GM12865 (cell line): ENCODE results near the gene PRDM16.

Experiments used
- DNase-seq: peaks from one replicate; pipeline ENCODE4 v3.0.0; 2010; ENCODE audit warnings: low read depth
- H3K4me3 ChIP-seq: 2 replicates; pipeline ENCODE4 v1.5.1; 2011; ENCODE audit warnings: mild to moderate bottlenecking, low read depth, low read length, control low read depth
- TF ChIP-seq, protein P1 (sequence below): IDR thresholded peaks from 2 replicates; pipeline ENCODE4 v1.5.1; 2011; ENCODE audit warnings: low read length, control low read depth, low read depth, inconsistent platforms; ENCODE audit not compliant: insufficient read depth; ENCODE audit errors: missing control alignments

The PRDM16 gene

DNA sequence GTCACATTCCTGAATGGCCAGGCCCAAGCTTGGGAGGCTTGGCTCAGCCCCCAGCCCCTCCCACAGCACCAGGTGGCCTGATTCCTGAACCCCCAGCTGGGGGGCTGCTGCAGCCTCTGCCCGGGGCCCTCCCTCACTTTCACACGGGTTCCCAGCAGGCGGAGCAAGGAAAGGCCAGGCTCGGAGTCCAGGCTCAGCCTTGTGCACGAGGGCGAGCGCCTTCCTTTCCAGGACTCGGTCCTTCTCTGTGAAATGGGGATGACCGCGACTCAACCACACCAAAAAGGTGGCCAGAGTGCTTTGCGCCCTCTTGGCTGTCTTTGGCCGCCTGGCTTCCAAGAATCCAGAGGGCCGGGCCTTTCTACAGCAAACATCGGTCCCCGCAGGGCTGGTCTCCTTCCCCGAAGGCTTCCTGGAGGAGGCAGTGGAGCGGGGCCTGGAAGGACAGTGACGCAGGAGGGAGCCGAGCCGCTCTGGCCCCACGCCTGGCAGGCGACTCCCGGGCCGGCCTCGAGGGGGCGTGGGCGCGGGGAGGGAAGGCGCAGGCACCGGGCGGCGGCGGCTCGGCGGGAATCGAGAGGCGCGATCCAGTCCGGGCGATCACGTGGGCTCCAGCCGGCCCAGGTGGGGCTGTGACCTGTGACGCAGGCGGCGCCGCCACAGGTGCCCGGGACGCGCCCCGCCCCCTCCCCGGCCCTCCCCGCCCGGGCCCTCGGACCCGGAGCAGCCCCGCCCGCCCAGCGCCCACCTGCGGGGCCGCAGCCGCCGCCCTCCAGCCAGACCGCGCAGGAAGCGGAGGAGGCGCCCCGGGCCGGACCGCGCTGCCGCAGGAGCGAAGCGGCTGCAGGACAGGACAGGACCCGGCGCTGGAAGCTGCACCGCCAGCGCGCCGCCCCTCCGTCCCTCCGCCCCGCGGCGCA lies 385.1 kb downstream of the PRDM16 start, which contains the start of gene ARHGEF16:
Gene ARHGEF16, plus strand, starts transcription at position 775 of the 920 bp plus-strand sequence. CDS start 8,420 bp downstream, outside the sequence.
- no peak within 1 kb of the TSS for H3K4me3 ChIP-seq
- DNase-seq = no peak
- TF ChIP-seq, protein P1, sequence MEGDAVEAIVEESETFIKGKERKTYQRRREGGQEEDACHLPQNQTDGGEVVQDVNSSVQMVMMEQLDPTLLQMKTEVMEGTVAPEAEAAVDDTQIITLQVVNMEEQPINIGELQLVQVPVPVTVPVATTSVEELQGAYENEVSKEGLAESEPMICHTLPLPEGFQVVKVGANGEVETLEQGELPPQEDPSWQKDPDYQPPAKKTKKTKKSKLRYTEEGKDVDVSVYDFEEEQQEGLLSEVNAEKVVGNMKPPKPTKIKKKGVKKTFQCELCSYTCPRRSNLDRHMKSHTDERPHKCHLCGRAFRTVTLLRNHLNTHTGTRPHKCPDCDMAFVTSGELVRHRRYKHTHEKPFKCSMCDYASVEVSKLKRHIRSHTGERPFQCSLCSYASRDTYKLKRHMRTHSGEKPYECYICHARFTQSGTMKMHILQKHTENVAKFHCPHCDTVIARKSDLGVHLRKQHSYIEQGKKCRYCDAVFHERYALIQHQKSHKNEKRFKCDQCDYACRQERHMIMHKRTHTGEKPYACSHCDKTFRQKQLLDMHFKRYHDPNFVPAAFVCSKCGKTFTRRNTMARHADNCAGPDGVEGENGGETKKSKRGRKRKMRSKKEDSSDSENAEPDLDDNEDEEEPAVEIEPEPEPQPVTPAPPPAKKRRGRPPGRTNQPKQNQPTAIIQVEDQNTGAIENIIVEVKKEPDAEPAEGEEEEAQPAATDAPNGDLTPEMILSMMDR = no peak

DNA sequence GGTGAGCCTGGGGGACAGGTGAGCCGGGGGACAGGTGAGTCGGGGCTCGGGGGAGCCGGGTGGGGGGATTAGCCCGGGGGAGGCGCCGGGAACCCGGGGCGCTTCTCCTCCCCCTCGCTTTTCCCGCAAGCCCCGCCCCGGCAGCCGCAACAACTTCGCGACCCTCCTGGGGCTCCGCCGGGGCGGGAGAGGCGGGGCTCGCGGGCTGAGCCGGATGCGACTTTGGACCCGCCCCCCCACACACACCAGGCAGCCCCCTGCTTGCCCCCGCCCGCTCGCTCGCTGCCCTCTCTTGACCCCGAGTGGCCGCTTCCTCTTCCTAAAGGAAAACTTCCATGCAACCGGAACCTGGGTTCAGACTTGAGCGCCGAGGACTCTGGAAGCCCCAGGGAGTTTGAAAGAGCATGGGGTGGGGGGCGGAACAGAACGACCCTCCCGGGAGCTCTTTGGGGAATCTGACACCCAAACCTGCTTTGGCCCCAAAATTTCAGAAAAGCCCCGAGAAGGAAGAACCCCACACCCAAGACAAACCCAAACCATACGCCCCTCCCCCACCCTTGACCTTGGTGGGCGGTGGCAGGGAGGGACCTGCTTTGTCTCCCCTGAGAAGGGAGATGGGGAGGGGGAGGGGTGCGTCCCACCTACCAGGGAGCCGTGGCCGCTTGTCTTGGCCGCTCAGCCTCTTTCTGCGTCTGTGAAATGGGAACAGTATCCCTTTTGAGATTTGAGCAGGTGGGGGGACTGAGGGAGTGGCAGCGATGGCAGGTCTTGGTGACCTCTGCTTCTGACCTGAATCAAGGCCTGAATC lies 386.0 kb downstream of the PRDM16 start:
- TF ChIP-seq, protein P1 = no peak
- no peak for DNase-seq
- no peak overlapping the region for H3K4me3 ChIP-seq

DNA sequence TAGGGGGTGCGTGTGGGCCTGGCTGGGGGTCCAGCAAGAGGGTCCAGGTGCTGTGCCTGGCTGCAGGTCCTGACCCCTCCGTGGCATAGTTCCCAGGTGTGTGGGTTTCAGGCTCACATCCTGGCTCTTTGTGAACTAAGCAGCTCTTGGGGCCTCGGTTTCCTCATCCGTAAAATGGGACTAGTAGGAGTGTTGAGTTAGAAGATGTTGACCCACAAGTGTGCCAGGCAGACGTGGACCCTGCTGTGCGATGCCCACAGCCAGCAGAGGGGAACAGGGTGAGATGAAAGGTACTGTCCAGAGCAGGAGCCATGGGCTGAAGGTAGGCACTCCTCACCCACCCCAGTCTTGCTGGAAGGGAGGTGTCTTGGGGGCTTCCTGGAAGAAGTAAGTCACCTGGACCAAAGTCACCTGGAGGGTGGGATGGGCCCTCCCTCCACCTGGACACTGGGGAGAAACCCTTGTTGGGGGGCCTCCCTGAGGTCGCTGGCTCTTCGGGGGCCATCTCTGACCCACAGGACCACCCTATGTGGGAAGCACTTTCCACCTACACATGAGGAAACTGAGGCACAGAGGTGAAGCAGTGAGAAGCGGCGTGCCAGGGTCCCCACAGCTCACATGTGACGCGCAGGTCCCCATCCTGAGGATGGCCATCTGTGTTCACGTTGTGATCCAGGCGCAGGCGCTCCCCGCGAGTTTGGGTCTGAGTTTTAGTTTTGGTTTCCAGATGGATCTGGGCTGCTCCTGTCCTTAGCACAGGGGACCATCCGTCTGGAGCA lies 386.9 kb downstream of the PRDM16 start:
- DNase-seq = no peak
- TF ChIP-seq, protein P1 = no peak
- H3K4me3 ChIP-seq = no peak overlapping the region

DNA sequence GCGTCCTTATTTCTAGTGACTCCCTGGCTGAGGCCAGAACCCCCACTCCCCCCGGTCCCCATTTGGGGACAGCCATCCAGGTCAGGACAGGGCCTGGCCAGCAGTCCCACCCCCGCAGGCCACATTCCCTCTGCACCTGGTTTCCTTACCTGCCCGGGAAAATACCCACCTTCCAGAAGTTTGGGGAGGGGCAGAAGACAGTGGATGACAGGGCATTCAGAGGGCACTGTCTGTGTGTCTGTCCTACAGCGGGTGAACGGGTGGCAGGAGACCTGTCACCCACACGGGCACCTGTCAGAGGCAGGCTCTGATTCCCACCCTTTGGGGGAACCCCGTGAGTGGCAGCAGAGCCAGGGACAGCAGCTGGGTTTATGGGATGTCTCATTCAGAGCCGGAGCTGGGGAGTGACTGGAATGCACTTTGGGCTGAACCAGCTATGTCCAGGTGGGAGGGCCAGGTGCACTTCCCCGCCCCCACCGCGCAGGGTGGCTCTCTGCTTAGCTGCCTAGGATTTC lies 387.5 kb downstream of the PRDM16 start:
- TF ChIP-seq, protein P1 = no peak
- no peak overlapping the region for H3K4me3 ChIP-seq
- DNase-seq = no peak

DNA sequence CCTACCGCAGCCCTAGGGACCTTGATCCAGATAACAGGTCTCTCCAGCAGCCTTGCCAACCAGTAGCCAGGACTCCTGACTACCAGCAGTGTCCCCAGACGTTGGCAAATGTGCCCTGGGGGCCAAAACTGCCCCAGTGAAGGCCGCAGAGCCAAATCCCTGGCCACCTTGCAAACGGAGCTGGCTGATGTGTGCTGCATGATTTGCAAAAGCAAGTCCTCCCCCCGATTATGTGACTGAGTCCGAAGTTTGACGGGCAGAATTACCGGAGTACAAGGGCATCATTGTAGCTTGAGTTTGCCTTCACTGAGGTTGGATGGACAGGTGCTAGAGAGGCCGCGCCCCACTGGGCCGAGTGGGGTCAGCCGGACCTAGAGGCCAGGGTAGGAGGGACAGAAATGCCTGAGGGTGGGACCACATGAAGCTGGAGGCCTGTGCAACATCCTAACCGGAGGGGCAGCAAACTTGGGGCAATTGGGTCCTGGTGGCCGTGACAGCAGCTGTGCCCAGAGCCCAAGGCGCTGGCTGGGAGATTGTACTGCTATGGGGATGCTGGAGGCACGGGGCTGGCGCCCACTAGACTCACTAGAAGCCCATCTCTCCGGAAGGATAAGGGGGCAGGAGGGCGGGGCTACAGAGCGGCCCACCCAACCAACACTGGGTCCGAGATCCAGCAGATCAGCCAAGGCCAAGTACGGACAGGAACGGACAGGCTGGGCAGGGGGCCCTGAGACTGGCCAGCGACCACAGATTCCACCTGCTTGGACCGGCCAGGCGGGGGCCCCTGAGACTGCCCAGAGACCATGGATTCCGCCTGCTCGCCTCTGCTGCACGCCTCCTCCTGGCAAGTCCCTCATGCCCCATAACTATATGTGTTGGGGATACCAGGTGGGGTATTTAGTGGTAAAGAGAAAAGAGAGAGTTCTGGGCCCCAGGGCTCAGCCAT lies 388.2 kb downstream of the PRDM16 start:
- TF ChIP-seq, protein P1 = no peak
- DNase-seq = no peak
- no peak overlapping the region for H3K4me3 ChIP-seq
